Kidney (tissue), 14 donors: ENCODE results near the gene TBX1. TPM values are rescaled to one million over a fixed set of nuclear protein-coding genes. Genes with fewer than 3 reads are reported as not detected.

Experiments used
- DNase-seq, 5 donors: peaks; one replicate each; pipeline ENCODE4 v3.0.0-alpha.2; 2013 to 2020
- FAIRE-seq: peaks from 2 replicates; lab custom pipeline; 2012; peaks lifted over from hg19 to GRCh38; lab: Jason Lieb, UNC
- H3K27ac ChIP-seq, 2 donors: one replicate each; pipeline ENCODE4 v1.7.0; 2013; ENCODE audit warnings: low read depth in 2 of 2, low read length in 2 of 2, inconsistent platforms in 1 of 2
- H3K27me3 ChIP-seq: one replicate; pipeline ENCODE4 v1.7.1; 2013; ENCODE audit warnings: low read length, inconsistent platforms; ENCODE audit not compliant: control insufficient read depth, insufficient read depth
- H3K36me3 ChIP-seq, 3 donors: one replicate each; pipeline versions ENCODE4 v1.7.0 to v1.7.1; 2013; ENCODE audit warnings: low read length in 3 of 3, control low read depth in 1 of 3, inconsistent platforms in 1 of 3; ENCODE audit not compliant: insufficient read depth in 3 of 3, control insufficient read depth in 2 of 3
- H3K4me1 ChIP-seq, 3 donors: one replicate each; pipeline versions ENCODE4 v1.7.0 to v1.7.1; 2013; ENCODE audit warnings: low read length in 3 of 3, inconsistent platforms in 1 of 3, low read depth in 1 of 3; ENCODE audit not compliant: control insufficient read depth in 2 of 3, insufficient read depth in 2 of 3
- H3K4me3 ChIP-seq, 3 donors: one replicate each; pipeline versions ENCODE4 v1.7.0 to v1.8.1; 2013; ENCODE audit warnings: low read length in 3 of 3, control low read depth in 1 of 3, inconsistent platforms in 1 of 3
- H3K9ac ChIP-seq, 3 donors: one replicate each; pipeline versions ENCODE4 v1.7.0 to v1.7.1; 2013; ENCODE audit warnings: low read length in 3 of 3, control low read depth in 1 of 3, inconsistent platforms in 1 of 3
- H3K9me3 ChIP-seq, 3 donors: one replicate each; pipeline versions ENCODE4 v1.7.0 to v1.7.1; 2013; ENCODE audit warnings: low read length in 3 of 3, control low read depth in 1 of 3, inconsistent platforms in 1 of 3; ENCODE audit not compliant: control insufficient read depth in 2 of 3, insufficient read depth in 1 of 3
- CTCF ChIP-seq: IDR thresholded peaks from 3 replicates; pipeline ENCODE4 v1.5.1; 2012; ENCODE audit warnings: mild to moderate bottlenecking, moderate library complexity, borderline replicate concordance; ENCODE audit not compliant: insufficient read depth; ENCODE audit errors: extremely low read depth
- intact Hi-C: fragments of 100-400 bp; cut with DNase I; formaldehyde crosslinking; loops from one replicate; pipeline ENCODE4 v1.11.1; 2022
- polyA plus RNA-seq: library from polyadenylated mRNA; stranded (reverse); fragments of 350-450 nt; fragmentation: Illumina TruSeq; extraction: RNeasy Lipid Tissue Mini Kit (QIAGEN cat#74804); gene quantifications from one replicate; pipeline ENCODE4 v1.2.3, GENCODE V29; 2014; ENCODE audit warnings: low read depth, low replicate concordance; ENCODE audit not compliant: insufficient read depth
- total RNA-seq: library from RNA; stranded (reverse); fragmentation: NEBNext Ultra II Directional; extraction: Animal tissue kit (Norgen Biotek cat#: 25700); gene quantifications from one replicate; pipeline ENCODE4 v1.2.1, GENCODE V29; 2021
- donor health status: control.
- donor health status: control.
- donor health status: control.
- donor health status: control.
- donor health status: control.
- donor health status: DM: yes; HTN: yes; CAD: no.
- donor health status: Normal renal cell carcinoma (clear cell type).

The TBX1 gene
- total and polyA plus RNA-seq, 2 donors from 2014 or later = 0.45 to 5.5 TPM

GRCh38 chr22:19803736-19804267, 43.2 kb downstream of the TBX1 start:
- no peak overlapping the region for H3K9ac ChIP-seq
- H3K27ac ChIP-seq = no peak overlapping the region
- intact Hi-C loops = no loop called here
- H3K4me3 ChIP-seq = no peak overlapping the region
- H3K9me3 ChIP-seq = no peaks in the 10 kb centered on the region
- no peaks in the 10 kb centered on the region for H3K4me1 ChIP-seq
- DNase-seq (peak in 2 of 5 donors; percentile 24 to 63), FAIRE-seq (no peak)
- H3K36me3 ChIP-seq = no peaks in the 10 kb centered on the region
- H3K27me3 ChIP-seq = no peaks in the 10 kb centered on the region
- TF ChIP-seq CTCF = no peak

GRCh38 chr22:19805821-19806212, 45.2 kb downstream of the TBX1 start:
- H3K4me1 ChIP-seq = no peaks in the 10 kb centered on the region
- H3K9me3 ChIP-seq = no peaks in the 10 kb centered on the region
- intact Hi-C loops = no loop called here
- DNase-seq = peak in 3 of 5 donors; percentile 23 to 67 (median 37)
- no peak overlapping the region for H3K4me3 ChIP-seq
- no peak overlapping the region for H3K9ac ChIP-seq
- no peak for FAIRE-seq
- no peaks in the 10 kb centered on the region for H3K36me3 ChIP-seq
- TF ChIP-seq CTCF = no peak
- no peak overlapping the region for H3K27ac ChIP-seq
- H3K27me3 ChIP-seq = no peaks in the 10 kb centered on the region

- Histone ChIP-seq H3K27ac (no peak overlapping the region), H3K4me1 (no peaks in the 10 kb centered on the region), H3K9me3 (no peaks in the 10 kb centered on the region), H3K9ac (no peak overlapping the region), H3K36me3 (no peaks in the 10 kb centered on the region), H3K27me3 (no peaks in the 10 kb centered on the region), H3K4me3 (no peak overlapping the region)
- no peak for FAIRE-seq
- DNase-seq = peak in 3 of 5 donors; percentile 3 to 90 (median 52)
- intact Hi-C loops = no loop called here
- no peak for TF ChIP-seq CTCF
Measured at GRCh38 chr22:19806213-19807160, 45.9 kb downstream of the TBX1 start.
